Fibroblast of lung (primary cell): ENCODE results near the gene EPYC.

Experiments used
- EZH2 ChIP-seq: IDR thresholded peaks from 2 replicates; pipeline ENCODE4 v1.5.1; 2012; ENCODE audit warnings: low read length, control low read depth, mild to moderate bottlenecking; ENCODE audit errors: missing control alignments
- TF ChIP-seq, protein P1 (sequence below), 2 donors: IDR thresholded peaks in 1 of 2; conservative IDR thresholded peaks in 1 of 2; 1 replicate in 1 of 2; 2 replicates in 1 of 2; pipeline ENCODE4 v1.5.1; 2011 to 2012; ENCODE audit warnings: low read length in 2 of 2, control low read depth in 1 of 2, inconsistent platforms in 1 of 2, low read depth in 1 of 2, mild to moderate bottlenecking in 1 of 2

GRCh38 chr12:90964616-90965015 lies 40.2 kb downstream of the EPYC start:
- no peak for TF ChIP-seq EZH2
- TF ChIP-seq, protein P1, sequence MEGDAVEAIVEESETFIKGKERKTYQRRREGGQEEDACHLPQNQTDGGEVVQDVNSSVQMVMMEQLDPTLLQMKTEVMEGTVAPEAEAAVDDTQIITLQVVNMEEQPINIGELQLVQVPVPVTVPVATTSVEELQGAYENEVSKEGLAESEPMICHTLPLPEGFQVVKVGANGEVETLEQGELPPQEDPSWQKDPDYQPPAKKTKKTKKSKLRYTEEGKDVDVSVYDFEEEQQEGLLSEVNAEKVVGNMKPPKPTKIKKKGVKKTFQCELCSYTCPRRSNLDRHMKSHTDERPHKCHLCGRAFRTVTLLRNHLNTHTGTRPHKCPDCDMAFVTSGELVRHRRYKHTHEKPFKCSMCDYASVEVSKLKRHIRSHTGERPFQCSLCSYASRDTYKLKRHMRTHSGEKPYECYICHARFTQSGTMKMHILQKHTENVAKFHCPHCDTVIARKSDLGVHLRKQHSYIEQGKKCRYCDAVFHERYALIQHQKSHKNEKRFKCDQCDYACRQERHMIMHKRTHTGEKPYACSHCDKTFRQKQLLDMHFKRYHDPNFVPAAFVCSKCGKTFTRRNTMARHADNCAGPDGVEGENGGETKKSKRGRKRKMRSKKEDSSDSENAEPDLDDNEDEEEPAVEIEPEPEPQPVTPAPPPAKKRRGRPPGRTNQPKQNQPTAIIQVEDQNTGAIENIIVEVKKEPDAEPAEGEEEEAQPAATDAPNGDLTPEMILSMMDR (conservative IDR thresholded peaks at IDR 0.05 in 1 of 2, IDR thresholded peaks at IDR 0.05 in 1 of 2; ENCODE audit: low read depth in 1 of 2, low read length in 2 of 2): no peak
